GM20431 (cell line): ENCODE data around the gene RFT1.

Source experiments
- in situ Hi-C: fragments of 300-500 bp; cut with MseI, MboI; formaldehyde crosslinking; loops from one replicate; pipeline ENCODE4 v1.15.0; 2020; ENCODE audit warnings: low sequenced_read_pairs; ENCODE audit not compliant: unreplicated experiment

The RFT1 gene

DNA sequence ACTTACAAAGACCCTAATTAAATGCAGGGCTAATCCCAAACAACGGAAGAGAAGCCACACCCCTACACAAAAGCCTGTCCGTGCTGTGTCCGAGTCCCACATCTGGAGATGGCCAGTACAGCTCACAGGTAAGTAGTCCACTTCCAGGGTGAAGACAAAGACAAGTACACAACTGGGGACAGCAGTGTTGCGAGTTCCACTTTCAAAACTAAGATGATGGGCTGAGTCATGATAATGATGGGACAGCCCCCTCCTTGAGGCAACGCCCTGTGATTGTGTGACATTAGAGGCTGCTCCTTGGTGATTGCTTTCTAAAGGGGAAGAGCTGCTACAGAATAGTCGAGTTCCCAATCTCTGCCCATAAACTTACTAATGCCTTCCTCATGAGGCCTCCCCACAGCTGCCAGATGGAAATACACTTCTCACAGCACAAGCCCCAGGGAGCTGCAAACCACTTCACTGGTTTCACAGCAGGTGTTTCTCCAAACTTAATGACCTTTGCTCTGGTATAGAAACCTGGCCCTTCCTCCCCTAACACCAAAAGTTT is 27.6 kb downstream of the RFT1 start:
- in situ Hi-C loops: no loop called here

DNA sequence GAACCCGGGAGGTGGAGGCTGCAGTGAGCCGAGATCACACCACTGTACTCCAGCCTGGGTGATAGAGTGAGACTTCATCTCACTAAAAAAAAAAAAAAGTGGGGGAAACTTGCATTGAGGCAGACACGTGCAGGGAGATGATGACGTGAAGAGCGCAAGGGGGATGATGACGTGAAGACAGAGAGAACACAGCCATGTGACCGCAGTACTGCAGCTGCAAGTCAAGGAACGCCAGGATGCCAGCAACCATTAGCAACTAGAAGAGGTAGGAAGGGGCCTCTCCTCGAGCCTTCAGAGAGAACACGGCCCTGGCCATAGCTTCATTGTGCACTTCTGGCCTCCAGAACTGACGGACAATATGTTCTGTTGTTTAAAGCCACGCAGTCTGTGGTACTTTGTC is 28.3 kb downstream of the RFT1 start:
- in situ Hi-C loops: no loop called here

DNA sequence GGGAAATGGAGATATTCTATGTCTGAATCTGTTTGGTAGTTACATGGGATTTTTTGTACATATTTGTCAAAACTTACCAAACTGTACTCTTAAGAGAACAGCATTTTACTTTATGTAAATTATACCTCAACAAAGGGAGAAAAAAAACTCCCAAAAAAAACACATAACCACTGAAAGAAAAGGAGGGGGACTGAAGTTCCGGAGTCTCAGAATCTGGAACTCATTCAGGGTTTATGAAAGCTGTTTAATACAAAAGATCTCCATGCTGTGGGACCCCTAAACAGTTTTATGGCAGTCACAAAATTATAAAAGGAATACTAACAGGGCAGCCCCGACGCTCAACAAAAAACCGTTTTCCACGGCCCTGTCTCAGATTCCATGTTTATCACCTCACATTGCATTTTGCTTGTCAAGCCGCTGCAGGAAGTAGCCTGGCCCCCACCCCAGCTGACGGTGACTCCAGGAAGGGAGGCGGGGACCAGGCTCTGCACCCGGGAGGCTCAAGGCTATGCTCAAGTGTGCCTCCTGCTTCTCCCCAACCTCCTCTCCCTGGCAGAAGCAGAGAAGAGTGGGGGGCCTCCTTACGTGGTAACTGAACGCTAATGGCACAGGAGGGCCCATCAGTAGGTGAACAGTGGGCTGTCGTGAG is 29.3 kb downstream of the RFT1 start:
- in situ Hi-C loops: no loop called here

DNA sequence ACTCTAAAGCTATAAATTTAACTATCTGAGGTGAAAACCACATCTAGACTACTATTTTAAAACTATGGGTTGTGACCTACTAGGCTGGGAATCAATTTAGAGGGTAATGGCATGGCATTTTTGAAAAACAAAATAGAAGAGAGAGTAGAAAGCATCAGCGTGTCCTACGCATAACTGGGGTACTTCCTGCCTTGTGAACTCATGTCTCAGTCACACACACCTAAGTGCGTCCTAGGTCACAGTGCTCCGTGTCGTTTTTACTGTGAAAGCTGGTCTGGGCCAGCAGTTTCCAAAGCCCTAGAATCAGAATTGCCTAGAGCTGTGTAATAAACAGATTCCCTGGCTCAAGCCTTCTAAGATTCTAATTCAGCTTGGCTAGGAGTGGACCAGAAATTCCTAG is 32.3 kb downstream of the RFT1 start:
- in situ Hi-C loops: loop anchor here (25.0 kb wide), 1 partner anchor 361 kb away; no protein-coding TSS in a partner anchor

DNA sequence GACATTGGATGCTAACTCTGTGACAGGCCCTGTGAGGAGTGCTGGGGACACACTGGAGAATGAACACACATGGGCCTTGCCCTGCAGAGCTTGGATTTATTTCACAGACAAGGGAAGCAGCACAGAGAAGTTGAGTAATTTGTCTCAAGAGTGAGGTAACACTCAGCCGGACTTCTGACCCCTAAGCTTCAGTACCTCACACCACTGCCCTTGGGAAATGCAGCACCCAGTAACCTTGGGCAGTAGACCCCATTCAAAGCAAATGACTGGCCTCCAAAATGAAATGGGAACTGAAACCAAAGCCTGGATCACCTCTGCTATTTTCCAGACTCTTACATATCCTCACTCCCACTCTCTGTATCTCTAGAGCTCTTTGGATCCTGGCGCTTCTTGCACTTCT is 37.3 kb downstream of the RFT1 start:
- in situ Hi-C loops: loop anchor here (25.0 kb wide), 1 partner anchor 356 kb away; no protein-coding TSS in a partner anchor

DNA sequence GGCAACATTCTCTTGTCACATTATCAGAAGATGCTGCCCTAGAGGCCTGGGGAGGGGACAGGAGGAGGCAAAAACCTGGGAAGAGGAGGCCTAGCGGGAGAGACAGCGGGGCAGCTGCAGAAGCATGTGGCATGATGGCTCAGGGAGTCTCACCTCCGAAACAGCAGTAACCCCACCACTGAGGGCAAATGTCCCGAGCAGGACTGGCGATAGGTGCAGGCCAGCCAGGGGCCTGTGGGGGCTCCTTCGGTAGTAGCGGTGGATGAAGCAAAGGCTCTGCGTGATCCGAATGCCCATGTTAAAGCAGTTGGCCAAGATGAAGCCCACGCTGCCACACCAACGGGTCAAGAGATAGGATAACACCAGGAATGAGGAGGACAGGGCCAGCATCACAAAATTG is 38.0 kb downstream of the RFT1 start:
- in situ Hi-C loops: loop anchor here (25.0 kb wide), 1 partner anchor 355 kb away; no protein-coding TSS in a partner anchor

DNA sequence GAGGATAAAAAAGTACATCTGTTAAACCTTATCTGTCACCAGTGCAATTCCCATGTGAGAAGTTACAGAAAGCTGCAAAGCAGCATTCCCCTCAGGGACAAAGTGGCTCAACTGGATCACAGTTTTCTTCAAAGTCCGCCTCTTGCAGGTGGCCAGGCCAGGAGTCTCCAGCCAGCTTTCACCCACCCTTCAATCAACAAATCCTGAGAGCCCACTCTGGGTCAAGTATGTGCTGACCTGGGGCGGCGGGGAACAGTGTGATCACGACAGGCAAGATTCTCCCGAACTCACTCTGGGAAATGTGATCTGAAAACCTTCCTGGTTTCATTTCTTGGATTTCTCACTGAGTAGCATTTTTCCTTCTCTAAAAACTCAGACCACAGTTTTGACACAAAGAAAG is 39.2 kb downstream of the RFT1 start:
- in situ Hi-C loops: loop anchor here (25.0 kb wide), 1 partner anchor 354 kb away; no protein-coding TSS in a partner anchor

DNA sequence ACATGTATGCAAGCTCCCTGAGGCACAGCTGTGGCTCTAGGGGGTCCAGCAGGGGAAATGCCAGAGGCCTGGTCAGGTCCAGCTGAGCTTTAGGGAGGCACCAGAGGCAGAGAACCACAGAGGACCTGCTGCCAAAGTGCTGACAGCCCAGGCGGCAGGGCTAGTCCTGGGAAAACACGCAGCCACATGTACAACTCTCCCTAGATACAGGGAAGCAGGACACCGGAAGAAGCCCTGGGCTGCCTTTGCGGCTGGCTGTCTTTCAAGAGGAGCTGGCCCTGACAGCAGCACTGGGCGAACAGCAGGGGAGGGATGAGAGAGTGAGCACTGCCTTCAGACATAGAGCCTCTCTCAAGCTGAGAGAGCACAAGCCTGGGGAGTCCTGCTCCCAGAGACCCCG is 40.7 kb downstream of the RFT1 start:
- in situ Hi-C loops: loop anchor here (25.0 kb wide), 1 partner anchor 352 kb away; no protein-coding TSS in a partner anchor

DNA sequence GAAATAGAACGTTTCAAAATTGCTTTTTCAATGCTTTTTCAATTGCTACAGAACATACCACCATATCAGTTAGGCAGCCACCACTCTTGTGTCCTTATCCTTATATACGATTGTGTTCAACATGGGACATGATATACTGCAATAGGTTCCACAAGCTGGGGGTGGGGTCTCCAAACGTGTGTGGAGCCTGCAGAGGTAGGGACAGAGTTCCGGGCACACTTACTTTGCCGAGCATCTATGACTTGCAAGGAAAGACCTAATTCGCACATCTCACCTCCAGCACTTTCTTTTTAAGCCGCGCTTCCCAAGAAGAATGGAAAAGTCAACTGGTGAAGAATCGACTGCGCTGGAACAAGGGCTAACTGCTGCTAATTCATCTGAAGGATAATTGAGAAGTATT is 44.8 kb downstream of the RFT1 start:
- in situ Hi-C loops: loop anchor here (25.0 kb wide), 1 partner anchor 348 kb away; no protein-coding TSS in a partner anchor

DNA sequence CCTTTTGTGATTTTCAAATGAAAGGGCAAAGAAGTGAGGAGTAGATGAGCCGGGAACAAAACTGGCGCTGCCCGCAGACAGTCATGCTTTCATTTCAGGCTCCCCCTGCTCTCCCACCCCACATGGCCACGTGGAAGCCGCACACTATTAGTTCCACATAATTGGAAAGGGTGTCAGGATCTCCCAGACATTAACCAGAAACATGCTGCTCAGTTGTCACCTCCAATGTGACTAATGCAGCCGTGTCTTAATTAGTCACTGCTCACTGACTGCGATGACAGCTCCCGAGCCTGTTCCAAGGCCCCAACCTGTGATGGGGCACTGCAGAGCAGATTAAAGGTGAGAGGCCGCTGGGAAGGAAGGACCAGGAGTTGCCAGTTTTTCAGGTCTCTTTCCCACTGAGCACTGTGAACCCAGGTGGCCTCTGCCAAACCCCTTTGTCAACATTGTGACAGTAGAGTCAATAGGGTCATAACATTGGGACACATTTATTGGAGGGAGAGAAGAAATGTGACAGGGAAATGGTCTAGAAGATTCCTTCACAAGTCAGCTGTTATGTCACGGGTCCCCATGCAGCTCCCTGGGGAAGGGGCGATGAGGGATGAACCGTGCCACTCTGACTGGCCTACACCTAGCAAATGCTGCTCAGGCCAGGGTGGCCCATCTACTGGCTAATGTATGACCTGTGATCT is 45.8 kb downstream of the RFT1 start:
- in situ Hi-C loops: loop anchor here (25.0 kb wide), 1 partner anchor 347 kb away; no protein-coding TSS in a partner anchor

DNA sequence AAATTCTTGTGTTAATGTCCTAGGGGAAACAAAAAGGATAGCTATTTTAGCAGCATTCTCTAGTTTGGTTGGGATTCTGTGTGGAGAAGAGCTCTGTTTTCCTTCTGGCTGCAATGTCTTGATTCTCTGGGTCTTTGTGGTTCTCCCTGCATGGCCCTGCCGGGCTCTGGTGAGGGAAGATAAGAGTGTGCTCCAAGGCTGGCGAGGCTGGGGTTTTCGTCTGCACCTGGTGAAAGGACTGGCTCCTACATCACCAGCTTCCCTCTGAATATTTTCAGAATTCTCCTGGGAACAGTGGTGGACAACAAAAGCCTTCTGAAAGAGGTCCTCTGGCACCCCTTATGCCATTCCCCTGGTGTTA is 46.3 kb downstream of the RFT1 start:
- in situ Hi-C loops: loop anchor here (25.0 kb wide), 1 partner anchor 347 kb away; no protein-coding TSS in a partner anchor

DNA sequence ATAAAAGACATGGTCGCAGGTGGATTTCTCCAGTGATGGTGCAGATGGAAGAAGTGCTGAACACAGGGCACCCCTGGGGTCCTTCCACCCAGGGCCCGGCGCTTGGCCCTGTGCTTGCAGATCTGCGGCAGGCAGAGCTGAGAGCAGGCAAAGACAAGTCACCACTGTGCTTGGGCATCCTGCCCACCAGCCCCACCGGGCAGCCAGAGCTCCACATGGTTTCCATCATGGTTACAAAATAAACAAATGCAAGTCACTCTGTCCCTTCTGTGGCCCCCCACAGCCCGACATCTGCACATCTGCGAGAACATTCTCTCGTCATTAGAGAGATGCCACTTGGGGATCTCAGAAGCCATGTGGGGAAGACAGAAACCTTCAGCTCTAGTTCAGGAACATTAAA is 46.7 kb downstream of the RFT1 start:
- in situ Hi-C loops: loop anchor here (25.0 kb wide), 1 partner anchor 346 kb away; no protein-coding TSS in a partner anchor

DNA sequence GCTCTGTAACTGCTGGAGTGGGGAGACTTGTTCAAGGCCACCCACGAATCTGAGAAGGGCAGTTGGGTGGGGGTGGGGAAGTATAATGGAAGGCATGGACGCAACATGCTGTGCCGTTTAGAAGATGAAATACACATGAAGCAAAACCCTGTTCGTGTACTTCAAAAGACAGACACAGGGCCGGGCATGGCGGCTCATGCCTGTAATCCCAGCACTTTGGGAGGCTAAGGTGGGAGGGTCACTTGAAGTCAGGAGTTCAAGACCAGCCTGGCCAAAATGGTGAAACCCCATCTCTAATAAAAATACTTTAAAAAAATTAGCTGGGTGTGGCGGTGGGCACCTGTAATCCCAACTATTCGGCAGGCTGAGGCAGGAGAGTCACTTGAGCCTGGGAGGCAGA is 47.5 kb downstream of the RFT1 start:
- in situ Hi-C loops: loop anchor here (25.0 kb wide), 1 partner anchor 345 kb away; no protein-coding TSS in a partner anchor

DNA sequence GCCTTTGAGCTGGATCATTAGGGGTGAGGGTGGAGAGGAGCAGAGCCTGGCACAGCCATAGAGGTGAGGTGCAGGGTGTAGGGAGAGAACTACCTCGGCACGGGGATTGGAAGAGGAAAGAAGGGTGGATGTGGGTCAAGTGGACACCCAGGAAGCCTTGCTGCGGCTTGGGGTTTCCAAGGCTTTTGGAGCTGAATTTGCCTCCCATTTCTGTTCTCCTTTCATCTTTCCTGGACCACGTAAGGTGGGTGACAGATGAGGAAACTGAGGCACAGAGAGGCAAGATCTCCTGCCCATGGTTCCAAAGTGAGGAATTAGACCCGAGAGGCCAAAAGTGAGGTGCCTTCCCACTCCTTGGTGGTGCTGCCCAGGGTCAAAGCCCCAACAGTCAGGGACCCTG is 48.9 kb downstream of the RFT1 start:
- in situ Hi-C loops: loop anchor here (25.0 kb wide), 1 partner anchor 344 kb away; no protein-coding TSS in a partner anchor

DNA sequence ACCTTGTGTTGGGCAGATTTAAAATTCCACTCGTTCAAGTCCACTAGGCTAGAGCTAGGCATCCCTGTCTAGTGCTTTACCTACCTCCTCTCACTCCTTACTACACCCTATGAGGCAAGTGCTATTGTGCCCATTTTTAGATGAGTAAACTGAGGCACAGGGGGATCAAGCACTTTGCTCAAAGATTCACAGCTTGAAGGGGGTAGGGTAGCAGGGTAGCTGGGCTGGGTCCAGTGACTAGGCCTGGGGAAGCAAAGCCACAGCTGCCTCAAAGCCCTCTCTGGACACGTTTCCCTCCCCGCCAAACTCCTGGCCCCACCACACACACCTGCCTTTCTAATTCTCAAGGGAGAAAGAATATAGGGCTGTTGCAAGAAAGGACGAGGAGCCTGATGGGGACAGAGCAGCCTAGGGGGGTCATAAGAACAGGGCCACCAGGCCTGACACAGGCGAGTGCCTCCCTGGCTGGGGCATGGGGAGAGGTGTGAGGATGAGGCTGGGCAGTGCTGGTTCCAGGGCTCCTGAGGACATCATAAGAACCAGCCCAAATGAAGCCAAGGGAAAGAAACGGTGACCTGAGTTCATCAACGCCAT is 49.5 kb downstream of the RFT1 start:
- in situ Hi-C loops: loop anchor here (25.0 kb wide), 1 partner anchor 343 kb away; no protein-coding TSS in a partner anchor

DNA sequence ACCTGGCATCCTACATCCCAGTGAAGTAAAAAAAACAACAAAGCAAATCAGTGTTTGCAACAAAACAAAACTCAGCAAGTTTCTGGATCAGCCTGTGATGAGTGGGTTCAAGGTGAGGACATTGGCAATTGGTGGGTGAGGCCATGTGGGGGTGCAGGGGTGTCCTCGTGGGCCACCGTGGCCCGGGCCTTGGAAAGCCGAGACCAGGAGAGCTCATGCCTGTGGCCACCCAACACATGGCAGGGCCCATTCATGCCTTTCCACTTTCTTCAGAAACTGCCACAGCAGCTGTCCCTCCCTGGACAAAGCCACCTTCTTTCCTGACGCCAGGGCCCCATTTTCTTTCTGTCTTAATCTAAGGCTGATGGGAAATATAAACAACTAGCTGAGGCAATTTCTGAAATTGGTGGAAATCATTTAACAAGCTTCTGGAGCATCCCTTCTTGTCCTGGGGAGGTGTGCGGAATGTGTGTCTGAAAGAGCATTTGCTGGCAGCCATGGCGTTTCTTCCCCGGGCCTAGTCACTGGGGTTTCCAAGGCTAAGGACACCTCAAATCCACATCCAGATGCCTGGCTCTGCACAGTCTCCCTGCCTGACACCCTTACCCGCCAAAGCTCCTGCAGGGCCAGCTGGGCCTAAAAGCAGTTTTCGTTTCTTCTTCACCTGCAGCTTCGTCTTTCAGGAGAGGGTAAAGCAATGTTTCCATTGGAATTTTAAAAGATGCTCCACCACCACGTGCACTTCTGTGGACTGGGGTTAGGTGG is 50.3 kb downstream of the RFT1 start:
- in situ Hi-C loops: loop anchor here (25.0 kb wide), 1 partner anchor 343 kb away; no protein-coding TSS in a partner anchor

DNA sequence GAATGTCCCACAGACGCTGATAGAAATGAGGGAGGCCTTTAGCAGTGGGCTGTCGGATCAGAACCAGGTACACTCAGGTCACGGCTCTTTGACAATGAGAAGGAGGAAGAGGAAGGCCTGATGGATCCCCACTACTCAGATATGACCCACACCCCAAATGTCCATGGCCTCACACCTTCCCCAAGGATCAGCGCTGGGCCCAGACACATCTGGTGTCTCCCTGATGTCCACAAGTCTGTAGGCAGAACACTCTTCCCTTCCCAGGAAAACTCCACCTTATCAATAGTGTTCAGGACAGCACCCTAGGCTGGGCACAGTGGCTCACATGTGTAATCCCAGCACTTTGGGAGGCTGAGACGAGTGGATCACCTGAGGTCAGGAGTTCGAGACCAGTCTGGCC is 51.1 kb downstream of the RFT1 start:
- in situ Hi-C loops: loop anchor here (25.0 kb wide), 1 partner anchor 342 kb away; no protein-coding TSS in a partner anchor

DNA sequence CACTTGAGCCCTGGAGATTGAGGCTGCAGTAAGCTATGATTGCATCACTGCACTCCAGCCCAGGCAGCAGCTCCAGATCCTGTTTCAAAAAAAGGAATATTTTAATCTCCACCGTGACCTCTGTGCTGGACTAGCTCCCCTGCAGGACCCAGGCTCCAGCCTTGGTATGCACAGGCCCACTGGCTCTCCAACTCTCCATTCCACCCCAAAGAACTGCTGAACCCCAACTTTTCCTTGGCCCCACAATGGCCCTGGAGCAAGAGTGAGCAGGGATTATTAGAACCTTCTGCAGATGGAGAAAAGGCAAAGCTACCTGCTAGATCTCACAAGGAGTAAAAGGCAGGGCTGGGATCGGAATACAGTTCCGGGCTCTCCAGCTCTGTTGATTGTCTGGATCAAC is 51.6 kb downstream of the RFT1 start:
- in situ Hi-C loops: loop anchor here (25.0 kb wide), 1 partner anchor 341 kb away; no protein-coding TSS in a partner anchor

DNA sequence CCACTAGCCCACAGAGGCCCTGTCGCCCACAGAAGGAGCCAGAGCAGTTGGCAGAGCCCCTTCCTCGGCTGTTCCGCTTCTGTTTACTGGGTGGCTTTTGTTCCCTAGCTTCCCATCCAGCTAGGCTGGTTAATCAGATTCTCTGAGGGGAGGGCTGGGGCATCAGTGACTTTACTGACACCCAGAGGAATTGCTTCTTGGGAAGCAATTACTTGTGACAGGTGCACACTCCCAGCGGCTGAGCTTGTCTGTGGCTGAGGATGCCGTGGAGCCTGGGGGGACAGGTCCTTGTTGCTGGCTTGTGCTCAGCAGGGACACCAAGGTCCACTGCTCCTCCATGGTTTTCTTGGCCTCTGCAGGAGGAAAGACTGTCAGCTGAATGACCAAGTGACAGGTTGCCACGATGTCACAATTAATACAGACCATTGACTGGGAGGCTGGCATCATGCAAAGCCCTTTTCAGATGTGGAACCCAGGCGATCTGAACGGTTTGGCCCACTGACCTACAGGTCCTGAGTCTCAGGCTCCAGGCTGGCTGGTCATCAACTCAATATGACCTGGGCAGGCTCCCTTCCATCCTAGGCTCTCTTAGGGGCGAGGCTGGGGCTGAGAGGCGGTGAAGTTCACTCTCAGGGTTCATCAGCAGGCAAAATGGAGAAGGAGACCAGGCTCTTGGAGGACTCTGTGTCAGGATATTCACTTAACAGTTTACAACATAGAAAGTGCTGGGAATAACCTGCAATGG is 52.6 kb downstream of the RFT1 start:
- in situ Hi-C loops: loop anchor here (25.0 kb wide), 1 partner anchor 340 kb away; no protein-coding TSS in a partner anchor
